ENCODE data around the gene SEMA3C. TPM values are rescaled to one million over a fixed set of nuclear protein-coding genes. Genes with fewer than 3 reads are reported as not detected.

Gene SEMA3C
- total RNA-seq, 1 experiment from 2014 or later, result 39.3 TPM

- no peak for DNase-seq
- peaks cover 7% of the 10 kb centered on the region for H3K4me1 ChIP-seq
- peaks cover 6% of the 10 kb centered on the region; the same call in 1 of the 2 replicates for H3K36me3 ChIP-seq
- no peak overlapping the region for H3K27ac ChIP-seq
- no peaks in the 10 kb centered on the region for H3K9me3 ChIP-seq (replicated peaks)
- H3K4me3 ChIP-seq, result no peak overlapping the region
- no peaks in the 10 kb centered on the region for H3K27me3 ChIP-seq
Measured at GRCh38 chr7:80869106-80869784, 49.6 kb downstream of the SEMA3C start.

GRCh38 chr7:80868566-80868965, 50.3 kb downstream of the SEMA3C start:
- peak in 1 of 2 experiments; percentile 33 for DNase-seq

GRCh38 chr7:80860554-80860953, 58.3 kb downstream of the SEMA3C start:
- H3K9me3 ChIP-seq (replicated peaks), result no peaks in the 10 kb centered on the region
- no peak overlapping the region for H3K27ac ChIP-seq
- no peaks in the 10 kb centered on the region for H3K27me3 ChIP-seq
- H3K4me1 ChIP-seq, result peaks cover 38% of the 10 kb centered on the region
- H3K36me3 ChIP-seq, result no peaks in the 10 kb centered on the region; the same call in 1 of the 2 replicates
- DNase-seq, result peak; percentile 26 to 61
- H3K4me3 ChIP-seq, result no peak overlapping the region

More at GRCh38 chr7:80868566-80868965, 50.3 kb downstream of the SEMA3C start:
- no peaks in the 10 kb centered on the region for H3K27me3 ChIP-seq
- H3K4me3 ChIP-seq, result no peak overlapping the region
- no peak overlapping the region for H3K27ac ChIP-seq
- H3K9me3 ChIP-seq (replicated peaks), result no peaks in the 10 kb centered on the region
- H3K4me1 ChIP-seq, result peaks cover 7% of the 10 kb centered on the region
- peaks cover 6% of the 10 kb centered on the region; the same call in 1 of the 2 replicates for H3K36me3 ChIP-seq

GRCh38 chr7:80859272-80859970, 59.4 kb downstream of the SEMA3C start:
- peak in 1 of 2 experiments; percentile 46 for DNase-seq
- Histone ChIP-seq H3K4me1 (peaks cover 38% of the 10 kb centered on the region), H3K4me3 (no peak overlapping the region), H3K27ac (no peak overlapping the region), H3K36me3 (no peaks in the 10 kb centered on the region), H3K9me3 (replicated peaks) (no peaks in the 10 kb centered on the region), H3K27me3 (no peaks in the 10 kb centered on the region)

- no peak for DNase-seq
- no peaks in the 10 kb centered on the region; the same call in 1 of the 2 replicates for H3K9me3 ChIP-seq (replicated peaks)
- H3K4me1 ChIP-seq, result peaks cover 38% of the 10 kb centered on the region
- no peak overlapping the region for H3K4me3 ChIP-seq
- no peaks in the 10 kb centered on the region for H3K36me3 ChIP-seq
- peak overlapping the region; percentile 1; the same call in 1 of the 2 replicates for H3K27ac ChIP-seq
- no peaks in the 10 kb centered on the region for H3K27me3 ChIP-seq
Measured at GRCh38 chr7:80858141-80858903, 60.5 kb downstream of the SEMA3C start.

GRCh38 chr7:80856769-80857168, 62.1 kb downstream of the SEMA3C start:
- Histone ChIP-seq H3K27ac (no peak overlapping the region), H3K4me3 (no peak overlapping the region), H3K4me1 (peaks cover 38% of the 10 kb centered on the region), H3K36me3 (no peaks in the 10 kb centered on the region), H3K27me3 (no peaks in the 10 kb centered on the region), H3K9me3 (replicated peaks) (no peaks in the 10 kb centered on the region; the same call in 1 of the 2 replicates)
- DNase-seq, result no peak

- H3K27me3 ChIP-seq, result no peaks in the 10 kb centered on the region
- DNase-seq, result no peak
Measured at GRCh38 chr7:80851896-80852476, 66.9 kb downstream of the SEMA3C start.

GRCh38 chr7:80848841-80849240, 70.0 kb downstream of the SEMA3C start:
- Histone ChIP-seq H3K9me3 (replicated peaks) (no peaks in the 10 kb centered on the region; the same call in 1 of the 2 replicates), H3K27ac (no peak overlapping the region), H3K36me3 (no peaks in the 10 kb centered on the region; the same call in 1 of the 2 replicates), H3K4me3 (no peak overlapping the region), H3K4me1 (no peaks in the 10 kb centered on the region), H3K27me3 (no peaks in the 10 kb centered on the region)
- no peak for DNase-seq

More at GRCh38 chr7:80851896-80852476, 66.9 kb downstream of the SEMA3C start:
- Histone ChIP-seq H3K36me3 (no peaks in the 10 kb centered on the region), H3K27ac (no peak overlapping the region), H3K9me3 (replicated peaks) (no peaks in the 10 kb centered on the region; the same call in 1 of the 2 replicates), H3K4me1 (no peaks in the 10 kb centered on the region; the same call in 1 of the 2 replicates), H3K4me3 (no peak overlapping the region)

- Histone ChIP-seq H3K36me3 (no peaks in the 10 kb centered on the region; the same call in 1 of the 2 replicates), H3K9me3 (replicated peaks) (no peaks in the 10 kb centered on the region), H3K27me3 (no peaks in the 10 kb centered on the region), H3K4me1 (no peaks in the 10 kb centered on the region), H3K4me3 (no peak overlapping the region), H3K27ac (no peak overlapping the region)
- no peak for DNase-seq
Measured at GRCh38 chr7:80847895-80848294, 71.0 kb downstream of the SEMA3C start.

- peaks cover 7% of the 10 kb centered on the region; the same call in 1 of the 2 replicates for H3K4me1 ChIP-seq
- no peak overlapping the region for H3K4me3 ChIP-seq
- no peak for DNase-seq
Measured at GRCh38 chr7:80847027-80847426, 71.8 kb downstream of the SEMA3C start.

GRCh38 chr7:80844916-80845315, 73.9 kb downstream of the SEMA3C start:
- Histone ChIP-seq H3K4me3 (no peak overlapping the region), H3K4me1 (peaks cover 16% of the 10 kb centered on the region; the same call in 1 of the 2 replicates), H3K36me3 (no peaks in the 10 kb centered on the region; the same call in 1 of the 2 replicates), H3K27me3 (no peaks in the 10 kb centered on the region), H3K27ac (no peak overlapping the region), H3K9me3 (replicated peaks) (no peaks in the 10 kb centered on the region)
- DNase-seq, result no peak

More at GRCh38 chr7:80847027-80847426, 71.8 kb downstream of the SEMA3C start:
- Histone ChIP-seq H3K36me3 (no peaks in the 10 kb centered on the region; the same call in 1 of the 2 replicates), H3K27me3 (no peaks in the 10 kb centered on the region), H3K27ac (no peak overlapping the region), H3K9me3 (replicated peaks) (no peaks in the 10 kb centered on the region)

GRCh38 chr7:80843018-80843677, 75.7 kb downstream of the SEMA3C start:
- Histone ChIP-seq H3K27ac (no peak overlapping the region), H3K27me3 (no peaks in the 10 kb centered on the region), H3K4me1 (peaks cover 16% of the 10 kb centered on the region; the same call in 1 of the 2 replicates), H3K9me3 (replicated peaks) (no peaks in the 10 kb centered on the region), H3K4me3 (no peak overlapping the region), H3K36me3 (no peaks in the 10 kb centered on the region; the same call in 1 of the 2 replicates)
- DNase-seq, result no peak

GRCh38 chr7:80842022-80842790, 76.6 kb downstream of the SEMA3C start:
- H3K4me1 ChIP-seq, result peaks cover 16% of the 10 kb centered on the region; the same call in 1 of the 2 replicates
- no peaks in the 10 kb centered on the region for H3K27me3 ChIP-seq
- no peak overlapping the region for H3K4me3 ChIP-seq
- DNase-seq, result peak in 1 of 2 experiments; percentile 9
- H3K36me3 ChIP-seq, result no peaks in the 10 kb centered on the region; the same call in 1 of the 2 replicates
- H3K9me3 ChIP-seq (replicated peaks), result no peaks in the 10 kb centered on the region
- H3K27ac ChIP-seq, result no peak overlapping the region; the same call in 1 of the 2 replicates

Measured in SJCRH30 (cell line).